GM23338 (cell line): Measurements from ENCODE around the gene PPP1CB. TPM values are rescaled to one million over a fixed set of nuclear protein-coding genes. Genes with fewer than 3 reads are reported as not detected.

Source experiments
- ATAC-seq: fragments of 200-7000 bp; cut with Tn5 transposase; 3 replicates; pipeline ENCODE4 v1.9.1; 2020
- DNase-seq: peaks from one replicate; pipeline ENCODE4 v3.0.0-alpha.2; 2015; ENCODE audit warnings: low spot score
- H2AFZ ChIP-seq: fragments of 200-600 bp; sonication (generic); 2 replicates; pipeline ENCODE4 v1.8.0; 2016; ENCODE audit warnings: antibody characterized with exemption, mild to moderate bottlenecking, moderate library complexity
- H3F3A ChIP-seq: fragments of 200-600 bp; sonication (generic); replicated peaks from 2 replicates; pipeline ENCODE4 v1.8.0; 2017; ENCODE audit warnings: antibody characterized with exemption, mixed run types, low read depth
- H3K27ac ChIP-seq: fragments of 200-600 bp; sonication (generic); 2 replicates; pipeline ENCODE4 v1.6.1; 2016; ENCODE audit warnings: low read depth
- H3K27me3 ChIP-seq: fragments of 200-600 bp; sonication (generic); 2 replicates; pipeline ENCODE4 v1.8.0; 2016; ENCODE audit warnings: mild to moderate bottlenecking, mixed run types, moderate library complexity; ENCODE audit not compliant: insufficient read depth
- H3K36me3 ChIP-seq: fragments of 200-600 bp; sonication (generic); 2 replicates; pipeline ENCODE4 v1.8.0; 2016; ENCODE audit warnings: mild to moderate bottlenecking; ENCODE audit not compliant: insufficient read depth
- H3K4me1 ChIP-seq: fragments of 200-600 bp; sonication (generic); 2 replicates; pipeline ENCODE4 v1.8.0; 2016; ENCODE audit warnings: mild to moderate bottlenecking, moderate library complexity; ENCODE audit not compliant: insufficient read depth
- H3K4me2 ChIP-seq: fragments of 200-600 bp; sonication (generic); 2 replicates; pipeline ENCODE4 v1.7.1; 2017; ENCODE audit warnings: mixed run types
- H3K4me3 ChIP-seq: fragments of 200-600 bp; sonication (generic); 2 replicates; pipeline ENCODE4 v1.6.1; 2016; ENCODE audit warnings: mixed run types
- H3K79me2 ChIP-seq: fragments of 200-600 bp; sonication (generic); replicated peaks from 2 replicates; pipeline ENCODE4 v1.8.0; 2017; ENCODE audit warnings: mild to moderate bottlenecking; ENCODE audit not compliant: insufficient read depth
- H3K9me2 ChIP-seq: fragments of 200-600 bp; sonication (generic); 2 replicates; pipeline ENCODE4 v1.8.0; 2017; ENCODE audit not compliant: insufficient read depth
- H4K20me1 ChIP-seq: fragments of 200-600 bp; sonication (generic); replicated peaks from 2 replicates; pipeline ENCODE4 v1.8.0; 2017; ENCODE audit warnings: mild to moderate bottlenecking; ENCODE audit not compliant: insufficient read depth
- H3K27ac Mint-ChIP-seq: 2 replicates; pipeline ENCODE4 v1.8.0; 2020; ENCODE audit warnings: inconsistent platforms, mild to moderate bottlenecking, moderate library complexity, mixed read lengths
- H3K27me3 Mint-ChIP-seq: 3 replicates; pipeline ENCODE4 v1.8.0; 2022; ENCODE audit warnings: low read depth, mild to moderate bottlenecking, moderate library complexity, mixed read lengths, inconsistent platforms; ENCODE audit not compliant: insufficient read depth, poor library complexity
- H3K36me3 Mint-ChIP-seq: 3 replicates; pipeline ENCODE4 v1.8.0; 2021; ENCODE audit warnings: low read depth, mild to moderate bottlenecking, inconsistent platforms, moderate library complexity, mixed read lengths
- H3K4me1 Mint-ChIP-seq: 3 replicates; pipeline ENCODE4 v1.8.0; 2020; ENCODE audit warnings: mild to moderate bottlenecking, inconsistent platforms, mixed read lengths
- H3K4me3 Mint-ChIP-seq: 3 replicates; pipeline ENCODE4 v1.8.0; 2021; ENCODE audit warnings: moderate library complexity, mild to moderate bottlenecking, inconsistent platforms, mixed read lengths
- H3K9me3 Mint-ChIP-seq: 3 replicates; pipeline ENCODE4 v1.8.0; 2020; ENCODE audit warnings: moderate library complexity, mild to moderate bottlenecking, inconsistent platforms, mixed read lengths
- CREB1 ChIP-seq: fragments of 250-450 bp; sonication (Bioruptor Pico); IDR thresholded peaks from 2 replicates; pipeline ENCODE4 v1.5.0; 2020; ENCODE audit warnings: low read depth, mild to moderate bottlenecking, moderate library complexity
- CTCF ChIP-seq, 2 experiments: fragments of 200-600 bp in 1 of 2; sonication (generic) in 1 of 2; conservative IDR thresholded peaks; 2 replicates each; pipeline versions ENCODE4 v1.5.1 to v1.6.1; 2016 to 2017; ENCODE audit warnings: antibody characterized with exemption in 2 of 2, low read depth in 2 of 2, mild to moderate bottlenecking in 2 of 2, moderate library complexity in 1 of 2
- ETS1 ChIP-seq: IDR thresholded peaks from 2 replicates; pipeline ENCODE4 v1.6.1; 2016; ENCODE audit warnings: antibody characterized with exemption
- EZH2 ChIP-seq: fragments of 200-600 bp; sonication (generic); IDR thresholded peaks from one replicate; pipeline ENCODE4 v1.8.0; 2017; ENCODE audit warnings: antibody characterized with exemption, mild to moderate bottlenecking, low read depth; ENCODE audit not compliant: unreplicated experiment
- EZH2phosphoT487 ChIP-seq: fragments of 200-600 bp; sonication (generic); IDR thresholded peaks from one replicate; pipeline ENCODE4 v1.8.1; 2018; ENCODE audit warnings: antibody characterized with exemption; ENCODE audit not compliant: unreplicated experiment
- JUNB ChIP-seq: IDR thresholded peaks from one replicate; pipeline ENCODE4 v1.6.1; 2016; ENCODE audit warnings: antibody characterized with exemption; ENCODE audit not compliant: unreplicated experiment
- NANOG ChIP-seq: IDR thresholded peaks from 2 replicates; pipeline ENCODE4 v1.6.1; 2016; ENCODE audit warnings: antibody characterized with exemption, borderline replicate concordance
- POLR2AphosphoS5 ChIP-seq: IDR thresholded peaks from 2 replicates; pipeline ENCODE4 v1.6.1; 2016; ENCODE audit warnings: antibody characterized with exemption, low read depth
- REST ChIP-seq: IDR thresholded peaks from one replicate; pipeline ENCODE4 v1.6.1; 2018; ENCODE audit warnings: antibody characterized with exemption; ENCODE audit not compliant: unreplicated experiment
- STAT1 ChIP-seq: IDR thresholded peaks from one replicate; pipeline ENCODE4 v1.6.1; 2016; ENCODE audit warnings: antibody characterized with exemption; ENCODE audit not compliant: unreplicated experiment
- ZNF114 ChIP-seq: fragments of 250-450 bp; sonication (Bioruptor Pico); IDR thresholded peaks from 2 replicates; pipeline ENCODE4 v1.5.0; 2020; ENCODE audit warnings: mild to moderate bottlenecking, moderate library complexity
- ZNF331 ChIP-seq: fragments of 250-450 bp; sonication (Bioruptor Pico); IDR thresholded peaks from 2 replicates; pipeline ENCODE4 v1.5.0; 2020; ENCODE audit warnings: low read depth, mild to moderate bottlenecking, moderate library complexity
- ZNF462 ChIP-seq: fragments of 250-450 bp; sonication (Bioruptor Pico); IDR thresholded peaks from 2 replicates; pipeline ENCODE4 v1.5.0; 2020; ENCODE audit warnings: mild to moderate bottlenecking, moderate library complexity
- polyA plus RNA-seq: library from polyadenylated mRNA; unstranded; fragments of >200 nt; fragmentation: Nextera tagmentation; extraction: Ambion mirVana; gene quantifications from 2 replicates; pipeline ENCODE4 v1.2.1, GENCODE V29; 2016
- total RNA-seq: library from RNA; depleted of rRNA; stranded (reverse); fragments of >200 nt; shearing (Covaris generic); gene quantifications from 2 replicates; pipeline ENCODE4 v1.2.3, GENCODE V29; 2014

Gene PPP1CB
- total and polyA plus RNA-seq, 2 experiments from 2014 or later = 103 to 118 TPM

GRCh38 chr2:28772351-28772750, 20.7 kb downstream of the PPP1CB start:
- Histone ChIP-seq H3K4me3 (no peak overlapping the region), H3K9me2 (no peaks in the 10 kb centered on the region), H3K27ac (no peak overlapping the region), H3F3A (no peaks in the 10 kb centered on the region), H3K27me3 (no peaks in the 10 kb centered on the region), H3K4me1 (no peaks in the 10 kb centered on the region), H2AFZ (no peak overlapping the region), H3K4me2 (no peak overlapping the region), H3K36me3 (no peaks in the 10 kb centered on the region; the same call in 1 of the 2 replicates), H3K79me2 (peaks cover 100% of the 10 kb centered on the region), H4K20me1 (peaks cover 25% of the 10 kb centered on the region)
- Mint-ChIP-seq H3K9me3 (no peaks in the 10 kb centered on the region), H3K27me3 (no peaks in the 10 kb centered on the region), H3K36me3 (peaks cover 9% of the 10 kb centered on the region; the same call in 2 of the 3 replicates), H3K4me3 (no peak overlapping the region), H3K4me1 (peaks cover 15% of the 10 kb centered on the region; the same call in 2 of the 3 replicates), H3K27ac (no peak overlapping the region)
- no peak for DNase-seq
- no peak for ATAC-seq
- TF ChIP-seq POLR2AphosphoS5 (no peak), EZH2phosphoT487 (no peak), ZNF462 (CRISPR knock-in tag) (no peak), REST (no peak), EZH2 (no peak), JUNB (no peak), ZNF114 (CRISPR knock-in tag) (no peak), CTCF (conservative IDR thresholded peaks at IDR 0.05; ENCODE audit: low read depth in 2 of 2) (no peak), ETS1 (no peak), NANOG (no peak), STAT1 (no peak), CREB1 (CRISPR knock-in tag) (no peak), ZNF331 (CRISPR knock-in tag) (no peak)
